Erythroblast (primary cell): ENCODE data around the gene CEBPE.
A peak's percentile ranks its signal among the peaks of the same experiment; 100 is the strongest.

Experiments
- DNase-seq, 2 experiments: peaks; one replicate each; lab custom pipeline; 2025; lab: John Stamatoyannopoulos, UW
- GATA1 ChIP-seq: IDR thresholded peaks from 2 replicates; pipeline ENCODE4 v1.6.1; 2011; ENCODE audit warnings: low read depth, mild to moderate bottlenecking, control low read depth, low read length, moderate library complexity
- POLR2A ChIP-seq: IDR thresholded peaks from 2 replicates; pipeline ENCODE4 v1.6.1; 2011; ENCODE audit warnings: mild to moderate bottlenecking, low read length

Gene CEBPE

DNA sequence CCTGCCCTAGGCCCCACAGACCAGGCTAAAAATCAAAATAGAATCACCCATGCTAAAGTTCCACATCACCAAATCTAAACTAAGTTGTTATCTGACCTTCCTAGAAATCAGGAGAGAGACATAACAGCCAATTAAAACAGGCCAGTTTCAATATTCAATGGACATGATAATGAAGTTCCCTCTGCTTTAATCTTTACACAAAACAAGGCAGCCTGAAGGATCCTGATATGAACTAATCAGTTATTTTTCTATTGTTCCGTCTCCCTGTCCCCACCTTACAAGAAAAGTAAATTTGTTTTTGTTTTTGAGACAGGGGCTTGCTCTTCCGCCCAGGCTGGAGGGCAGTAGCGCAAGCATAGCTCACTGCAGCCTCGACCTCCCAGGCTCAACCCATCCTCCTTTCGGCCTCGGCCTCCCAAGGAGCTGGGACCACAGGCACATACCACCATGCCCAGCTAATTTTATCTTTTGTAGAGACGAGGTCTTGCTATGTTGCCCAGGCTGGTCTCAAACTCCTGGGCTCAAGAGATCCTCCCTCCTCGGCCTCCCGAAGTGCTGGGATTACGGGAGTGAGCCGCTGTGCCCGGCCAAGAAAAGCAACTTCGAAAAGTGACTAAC, 5.4 kb upstream of the CEBPE start:
- DNase-seq = peak in 1 of 2 experiments; percentile 23
- no peak for TF ChIP-seq GATA1
- no peak for TF ChIP-seq POLR2A

DNA sequence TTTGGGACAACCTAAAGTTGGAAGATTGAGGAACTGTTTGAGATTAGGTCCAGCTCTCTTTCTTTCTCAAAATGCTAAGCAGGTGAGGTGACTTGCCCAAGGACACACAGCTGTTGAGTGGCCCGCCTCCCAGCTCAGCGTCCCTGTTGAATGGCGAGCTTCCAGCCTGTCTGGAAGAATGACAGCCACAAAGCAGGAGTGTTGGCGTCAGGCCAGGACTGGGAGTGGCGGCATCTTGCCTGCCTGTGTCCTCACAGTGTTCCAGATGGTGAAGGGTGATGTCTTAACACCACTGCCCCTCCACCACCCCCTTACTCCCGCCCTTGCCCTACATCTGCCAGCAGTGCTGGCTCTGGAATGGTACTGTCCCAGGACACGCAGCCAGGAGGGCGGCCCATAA, 4.4 kb upstream of the CEBPE start:
- TF ChIP-seq POLR2A (no peak), GATA1 (no peak)

DNA sequence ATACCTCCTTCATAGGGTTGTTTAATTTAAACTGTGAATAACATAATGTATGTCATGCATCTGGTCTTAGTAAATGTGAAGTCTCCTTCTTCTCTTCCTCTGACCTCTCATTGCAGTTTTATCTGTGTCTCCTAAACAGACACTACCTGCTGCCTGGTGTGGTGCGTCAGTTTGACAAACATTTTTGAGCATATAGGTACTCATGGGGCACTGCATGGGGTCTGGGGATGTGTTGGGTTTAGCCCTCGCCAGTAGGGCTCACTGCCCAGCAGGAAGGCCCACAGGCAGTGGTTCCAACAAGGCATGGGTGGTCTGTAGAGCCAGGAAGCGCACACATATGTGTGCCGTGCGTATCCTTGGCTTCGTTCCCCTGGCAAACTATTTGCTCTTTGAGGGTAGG, 3.0 kb upstream of the CEBPE start:
- no peak for DNase-seq
- TF ChIP-seq POLR2A (no peak), GATA1 (no peak)

More for the DNA sequence above, 4.4 kb upstream of the CEBPE start:
- DNase-seq = peak; percentile 24 to 57

DNA sequence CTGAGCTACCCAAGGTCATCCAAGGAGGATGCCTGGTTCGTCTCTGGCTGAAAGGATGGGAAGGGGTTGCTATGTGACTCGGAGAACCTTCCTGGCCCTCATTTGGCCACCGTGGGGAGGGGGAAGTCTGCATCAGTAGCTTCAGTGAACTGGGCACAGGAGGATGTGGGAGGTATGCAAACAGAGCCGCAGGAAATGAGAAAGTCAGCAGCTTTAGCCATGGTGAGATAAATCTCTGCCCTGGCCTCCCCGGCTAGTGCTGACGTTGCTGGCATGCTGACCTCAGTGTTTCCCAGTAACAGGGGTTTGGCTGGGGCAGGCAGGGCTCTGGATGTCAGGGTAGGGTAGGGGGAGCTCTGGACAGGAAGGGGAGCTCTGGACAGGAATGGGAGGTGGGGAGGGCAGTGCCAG, 2.3 kb upstream of the CEBPE start:
- no peak for TF ChIP-seq POLR2A
- no peak for DNase-seq

DNA sequence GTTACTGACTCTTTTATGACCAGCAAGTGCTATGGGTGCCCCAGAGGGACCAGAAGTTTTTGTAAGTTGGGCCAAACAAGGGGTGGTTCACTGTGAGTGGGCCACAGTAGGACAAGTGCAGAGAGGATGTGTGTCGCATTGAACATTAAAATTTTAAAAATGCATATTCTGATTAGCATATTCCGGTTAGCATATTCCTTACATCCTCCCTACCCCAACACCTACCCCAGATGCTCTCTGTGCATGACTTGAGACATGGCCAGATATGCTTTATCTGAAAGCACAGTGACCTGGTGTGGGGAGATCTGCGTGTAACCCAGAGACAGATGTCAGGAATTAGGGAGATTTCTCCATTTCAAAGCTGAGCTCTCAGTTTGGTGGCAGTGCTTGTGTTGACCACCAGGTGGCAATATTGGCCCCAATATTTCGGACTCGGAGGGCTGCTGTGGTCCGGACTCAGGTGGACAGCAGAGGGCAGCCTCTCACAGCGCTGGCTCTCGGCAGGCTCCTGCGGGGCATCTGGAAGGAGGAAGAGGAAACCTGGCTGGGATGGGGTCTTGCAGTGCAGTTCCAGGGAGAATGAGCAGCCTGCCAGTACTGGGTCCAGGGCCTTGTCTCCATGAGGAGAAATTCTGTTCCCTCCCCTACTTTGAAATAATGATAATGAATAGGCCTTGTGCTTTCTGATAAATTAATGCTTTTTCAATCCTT, 1.6 kb upstream of the CEBPE start:
- no peak for TF ChIP-seq GATA1
- no peak for TF ChIP-seq POLR2A
- peak; percentile 88 to 93 for DNase-seq

DNA sequence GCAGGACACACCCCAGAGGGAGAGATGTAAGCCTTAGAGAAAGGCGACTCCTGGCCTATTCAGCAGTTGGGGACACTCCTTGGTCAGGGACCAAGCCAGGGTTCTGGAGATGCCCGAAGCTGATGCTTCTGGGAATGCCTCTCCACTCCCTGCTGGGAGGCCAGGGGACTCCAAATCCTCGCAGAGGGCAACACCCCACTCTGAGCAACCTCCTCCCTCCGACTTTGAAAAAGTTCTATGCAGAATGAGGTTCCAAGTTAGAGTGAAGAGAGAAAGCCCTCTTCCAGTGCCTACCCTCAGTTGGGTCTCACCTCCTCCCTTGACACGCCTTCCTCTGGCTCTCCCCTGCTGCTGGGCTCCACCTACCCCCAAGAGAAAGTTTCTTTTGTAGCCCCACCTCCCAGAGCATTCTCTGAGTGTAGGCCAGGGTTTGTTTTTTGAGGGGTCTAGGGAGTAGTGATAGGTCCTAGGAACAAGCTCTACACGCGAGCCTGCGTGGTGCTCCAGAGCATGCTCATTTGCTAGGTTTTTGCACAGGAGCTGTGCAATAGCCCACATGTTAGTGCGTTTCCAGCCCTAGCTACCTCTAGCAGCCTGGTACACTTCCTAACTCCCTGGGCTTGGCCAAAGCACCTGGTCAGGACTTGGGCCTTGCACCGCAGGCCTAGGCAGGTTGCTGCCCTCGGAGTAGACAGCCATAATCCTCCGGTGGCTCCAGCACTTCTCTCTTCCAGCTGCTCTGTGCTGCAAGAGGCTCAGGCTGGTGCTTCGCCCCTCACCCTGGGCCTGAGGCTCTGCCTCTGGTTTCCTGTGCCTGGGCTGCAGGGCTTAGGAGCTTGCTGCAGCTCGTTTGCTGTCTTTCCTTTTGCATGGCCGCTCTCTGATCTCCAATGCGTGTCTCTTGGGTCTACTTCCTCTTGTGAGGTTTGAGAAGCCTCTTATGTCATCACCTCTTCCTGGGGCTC, 590 bp upstream of the CEBPE start:
- TF ChIP-seq GATA1 (no peak), POLR2A (no peak)
- DNase-seq = no peak

DNA sequence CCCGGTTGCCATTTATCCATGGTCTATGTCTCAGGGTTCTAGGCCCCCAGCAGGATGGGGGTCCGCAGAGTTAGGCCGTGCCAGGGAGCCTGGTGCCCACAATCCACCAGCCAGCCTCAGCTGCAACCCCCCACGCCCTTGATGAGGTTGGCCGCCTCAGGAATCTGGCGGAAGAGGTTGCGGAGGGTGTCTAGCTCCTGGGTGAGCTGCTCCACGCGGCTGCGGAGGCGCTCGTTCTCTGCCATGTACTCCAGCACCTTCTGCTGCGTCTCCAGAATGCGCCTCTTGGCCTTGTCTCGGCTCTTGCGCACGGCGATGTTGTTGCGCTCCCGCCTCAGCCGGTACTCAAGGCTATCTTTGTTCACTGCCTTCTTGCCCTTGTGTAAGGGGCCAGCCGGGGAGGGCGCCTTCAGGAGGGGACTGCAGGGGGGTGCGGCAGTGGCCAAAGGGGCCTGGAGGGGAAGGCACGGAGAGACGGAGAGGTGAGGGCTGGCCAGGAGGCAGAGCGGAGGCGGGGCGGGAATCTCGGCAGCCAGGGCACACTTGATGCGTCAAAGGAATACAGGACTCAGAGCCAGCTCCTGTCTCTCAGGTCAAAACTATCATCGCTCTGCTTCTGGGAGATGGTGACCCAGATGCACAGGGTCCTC, 1.6 kb downstream of the CEBPE start:
- DNase-seq = no peak
- TF ChIP-seq POLR2A = no peak
- TF ChIP-seq GATA1 = no peak

DNA sequence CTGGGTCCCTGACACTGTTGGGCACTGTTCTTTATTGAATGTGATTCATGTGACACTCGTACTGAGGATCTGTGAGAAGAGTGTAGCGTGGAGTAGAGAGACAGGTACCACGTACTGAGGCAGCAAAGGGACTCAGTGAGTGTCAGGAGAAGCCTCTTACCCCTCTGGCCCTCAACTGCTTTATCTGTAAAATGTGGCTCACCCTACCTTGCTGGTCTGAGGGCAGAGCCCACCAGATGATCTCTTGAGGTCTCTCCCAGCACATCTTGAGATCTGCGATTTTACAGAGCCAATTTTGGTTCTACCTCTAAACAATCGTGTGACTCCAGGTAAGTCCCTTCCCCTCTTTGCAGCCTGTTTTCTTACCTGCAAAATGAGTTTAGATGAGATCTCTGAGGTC, 3.1 kb downstream of the CEBPE start:
- TF ChIP-seq GATA1 (no peak), POLR2A (no peak)
- no peak for DNase-seq

DNA sequence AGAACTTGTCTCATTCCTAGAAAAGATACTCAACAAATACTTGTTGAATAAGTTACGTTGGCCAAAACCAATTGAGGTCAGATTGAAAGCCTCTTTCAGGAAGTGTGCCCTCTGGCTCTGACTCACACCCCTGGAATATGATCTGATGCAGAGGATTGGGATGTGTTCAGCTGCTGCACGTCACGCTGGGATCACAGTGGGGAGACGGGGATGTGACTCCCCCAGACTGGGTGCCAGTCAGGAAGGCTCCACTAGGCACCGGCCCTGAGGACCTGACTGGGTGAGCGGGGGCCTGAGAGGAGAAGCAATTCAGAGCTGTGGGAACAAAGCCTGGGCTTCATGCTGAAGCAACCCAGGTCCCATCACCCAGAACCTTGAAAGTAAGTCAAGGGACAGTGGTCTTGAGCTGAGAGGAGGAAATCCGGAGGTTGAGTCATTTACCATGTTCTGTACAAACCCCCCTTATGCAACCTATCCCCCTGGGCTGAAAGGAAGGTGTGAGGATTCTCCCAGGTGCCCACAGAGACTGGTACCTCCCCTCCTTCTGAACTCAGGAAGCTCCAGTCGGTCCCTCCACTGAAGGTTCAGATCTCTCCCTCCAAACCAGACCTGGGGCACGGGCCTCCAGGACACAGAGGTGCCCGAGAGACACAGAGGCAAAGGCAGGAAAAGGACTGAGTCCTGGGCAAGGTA, 3.9 kb downstream of the CEBPE start:
- DNase-seq = peak in 1 of 2 experiments; percentile 30
- TF ChIP-seq POLR2A (no peak), GATA1 (no peak)

DNA sequence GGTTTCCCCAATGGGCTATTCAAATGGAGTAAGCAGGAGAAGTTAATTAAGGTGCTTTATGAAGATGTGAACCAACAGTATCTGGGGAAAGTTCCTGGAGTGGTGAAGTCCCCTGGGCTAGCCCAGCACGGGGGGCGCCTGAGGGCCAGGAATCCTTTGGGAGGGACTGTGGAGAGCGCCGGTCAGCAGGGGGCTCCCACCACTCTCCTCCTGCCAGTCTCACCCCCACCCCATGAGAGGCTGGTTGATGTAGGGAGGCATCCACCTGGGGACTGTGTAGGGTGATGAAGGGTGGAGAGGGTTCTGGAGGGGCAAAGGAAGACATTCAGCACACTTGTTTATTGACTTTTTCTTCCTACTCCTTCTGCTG, 4.4 kb downstream of the CEBPE start:
- TF ChIP-seq POLR2A (no peak), GATA1 (no peak)
- no peak for DNase-seq

DNA sequence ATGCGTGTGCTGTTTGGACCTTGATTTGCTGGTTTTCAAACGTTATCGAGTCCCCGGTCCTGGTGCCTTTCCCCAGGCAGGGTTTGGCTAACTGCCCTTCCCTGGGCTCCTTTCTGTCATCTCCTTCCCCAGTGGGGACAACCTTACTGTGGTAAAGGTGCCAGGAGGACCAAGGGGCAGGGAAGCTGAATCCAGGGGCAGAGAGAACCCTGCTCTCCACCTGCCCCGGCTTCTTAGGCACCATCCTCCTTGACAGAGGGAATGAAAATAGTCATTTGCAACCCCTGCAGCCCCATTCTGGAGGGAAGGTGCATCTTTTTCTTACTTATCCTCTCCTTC, 5.0 kb downstream of the CEBPE start:
- TF ChIP-seq GATA1 (no peak), POLR2A (no peak)
- no peak for DNase-seq

DNA sequence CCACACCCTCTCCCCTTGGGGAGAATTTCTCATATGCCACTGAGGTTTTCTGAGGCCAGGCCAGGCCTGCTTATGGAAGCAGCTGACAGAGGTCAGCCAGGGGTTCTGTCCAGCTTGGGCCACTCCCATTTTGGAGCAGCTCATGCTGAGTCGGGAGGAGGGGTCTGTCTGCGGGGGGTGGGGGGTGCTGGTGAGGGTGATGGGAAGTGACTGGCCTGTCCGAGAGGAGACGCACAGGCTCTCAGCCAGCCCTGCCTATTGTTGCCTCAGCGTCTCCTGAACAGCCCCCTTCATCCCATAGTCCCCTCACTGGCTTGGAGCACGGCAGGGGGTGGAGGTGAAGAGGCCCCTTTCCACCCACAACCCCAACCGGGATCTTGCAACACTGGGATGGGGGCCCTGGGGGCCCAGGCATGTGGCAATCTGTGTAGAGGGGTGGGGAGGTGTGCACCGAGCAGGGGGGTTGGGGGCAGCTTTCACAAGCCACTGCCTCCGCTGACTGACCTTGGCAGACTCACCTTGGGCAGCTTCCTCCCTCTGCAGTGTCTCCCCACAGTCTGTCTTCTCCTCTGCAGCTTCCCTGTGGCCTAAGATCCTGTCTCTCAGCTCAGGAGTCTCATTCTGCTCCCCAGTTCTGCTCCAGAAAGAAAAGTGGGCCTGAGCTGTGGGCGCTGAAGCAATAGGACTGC, 5.5 kb downstream of the CEBPE start:
- DNase-seq = no peak

More for the DNA sequence above, 5.5 kb downstream of the CEBPE start:
- TF ChIP-seq POLR2A (no peak), GATA1 (no peak)
